Body of pancreas (tissue), 4 donors: ENCODE results near the gene NRGN.

Source experiments
- CTCF ChIP-seq, 7 experiments: fragments of 450-650 bp in 4 of 7; fragments of 200-600 bp in 3 of 7; sonication (generic) in 3 of 7; IDR thresholded peaks; one replicate each; pipeline ENCODE4 v1.5.1; 2016 to 2019; ENCODE audit warnings: antibody characterized with exemption in 7 of 7
- POLR2A ChIP-seq, 3 donors: fragments of 450-650 bp; IDR thresholded peaks; one replicate each; pipeline ENCODE4 v1.6.1; 2016; ENCODE audit warnings: antibody characterized with exemption in 3 of 3, mild to moderate bottlenecking in 2 of 3

- TF ChIP-seq CTCF (IDR thresholded peaks at IDR 0.05) (no peak), POLR2A (IDR thresholded peaks at IDR 0.05) (no peak)
Observed at GRCh38 chr11:124778281-124778680, 38.5 kb downstream of the NRGN start.
